CD4-positive, alpha-beta T cell treated with Interleukin-1 beta for 1 hour (primary cell): Measurements from ENCODE around the gene KRTAP4-16.
"Not testable (repeated sequence)": the region's sequence is repeated elsewhere in the genome, so short reads cannot be mapped to it uniquely, and the experiment has no call there.

Source experiments
- DNase-seq, 2 donors: peaks; one replicate each; pipeline ENCODE4 v3.0.0-alpha.2; 2020 to 2022

Gene KRTAP4-16

GRCh38 chr17:41069031-41069430, 33.0 kb downstream of the KRTAP4-16 start:
- no peak for DNase-seq

- no peak for DNase-seq
Measured at GRCh38 chr17:41067281-41067680, 34.7 kb downstream of the KRTAP4-16 start.

- DNase-seq, result no peak
Measured at GRCh38 chr17:41065829-41066624, 36.0 kb downstream of the KRTAP4-16 start, which contains the start of gene KRTAP2-4. Gene KRTAP2-4, minus strand, starts transcription at chr17:41065879. Its CDS starts 34 bp downstream, at chr17:41065845.

GRCh38 chr17:41065016-41065689, 36.9 kb downstream of the KRTAP4-16 start:
- DNase-seq, result not testable (repeated sequence)

- DNase-seq, result no peak
Measured at GRCh38 chr17:41064301-41064700, 37.7 kb downstream of the KRTAP4-16 start.

GRCh38 chr17:41063449-41063848, 38.6 kb downstream of the KRTAP4-16 start:
- DNase-seq, result no peak

GRCh38 chr17:41061964-41062363, 40.0 kb downstream of the KRTAP4-16 start:
- no peak for DNase-seq

GRCh38 chr17:41060052-41060604, 41.9 kb downstream of the KRTAP4-16 start, which contains the start of gene KRTAP2-3:
Gene KRTAP2-3, minus strand, starts transcription at chr17:41060114. Its CDS starts 64 bp downstream, at chr17:41060050.
- no peak for DNase-seq

- not testable (repeated sequence) for DNase-seq
Measured at GRCh38 chr17:41059276-41060051, 42.5 kb downstream of the KRTAP4-16 start.

- DNase-seq, result no peak
Measured at GRCh38 chr17:41058741-41059140, 43.3 kb downstream of the KRTAP4-16 start.

GRCh38 chr17:41057547-41057946, 44.5 kb downstream of the KRTAP4-16 start:
- no peak for DNase-seq

GRCh38 chr17:41055130-41055529, 46.9 kb downstream of the KRTAP4-16 start, which contains the start of gene KRTAP2-2:
Gene KRTAP2-2, minus strand, starts transcription at chr17:41055230. Its CDS starts 19 bp downstream, at chr17:41055211.
- DNase-seq, result not testable (repeated sequence)

- not testable (repeated sequence) for DNase-seq
Measured at GRCh38 chr17:41054556-41054955, 47.5 kb downstream of the KRTAP4-16 start.

- no peak for DNase-seq
Measured at GRCh38 chr17:41054025-41054424, 48.0 kb downstream of the KRTAP4-16 start.

GRCh38 chr17:41052566-41052965, 49.4 kb downstream of the KRTAP4-16 start:
- no peak for DNase-seq
